GM19240 (cell line): ENCODE measurements around the gene RMND5B.
"Not testable (repeated sequence)": the region's sequence is repeated elsewhere in the genome, so short reads cannot be mapped to it uniquely, and the experiment has no call there.

Experiments
- DNase-seq: peaks from one replicate; pipeline ENCODE4 v3.0.0; 2011; ENCODE audit warnings: low spot score; ENCODE audit not compliant: insufficient read length

RMND5B gene

DNA sequence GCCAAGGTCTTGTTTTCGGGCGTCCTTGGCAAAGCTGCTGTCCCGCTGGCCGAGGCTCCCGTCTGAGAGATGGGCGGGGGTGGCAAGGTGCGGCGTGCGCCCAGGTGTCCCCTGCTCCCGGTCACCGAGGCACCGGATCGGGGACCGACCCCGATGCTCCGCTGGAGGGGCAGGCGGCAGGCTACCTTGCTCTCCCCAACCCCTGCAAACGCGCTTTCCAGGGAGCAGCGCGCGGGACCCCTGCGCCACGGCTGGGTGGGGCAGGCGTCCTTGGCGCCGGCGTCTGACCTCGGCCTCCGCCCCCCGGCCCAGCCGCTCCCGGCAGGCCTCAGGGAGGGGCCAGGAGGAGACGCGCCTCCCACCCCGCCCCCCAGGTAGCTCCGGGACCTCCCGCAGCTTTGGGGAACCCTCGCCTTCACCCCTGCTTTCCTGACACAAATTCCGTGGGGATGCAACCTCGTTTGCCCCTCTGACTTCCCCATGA is 16.9 kb upstream of the RMND5B start:
- no peak for DNase-seq

DNA sequence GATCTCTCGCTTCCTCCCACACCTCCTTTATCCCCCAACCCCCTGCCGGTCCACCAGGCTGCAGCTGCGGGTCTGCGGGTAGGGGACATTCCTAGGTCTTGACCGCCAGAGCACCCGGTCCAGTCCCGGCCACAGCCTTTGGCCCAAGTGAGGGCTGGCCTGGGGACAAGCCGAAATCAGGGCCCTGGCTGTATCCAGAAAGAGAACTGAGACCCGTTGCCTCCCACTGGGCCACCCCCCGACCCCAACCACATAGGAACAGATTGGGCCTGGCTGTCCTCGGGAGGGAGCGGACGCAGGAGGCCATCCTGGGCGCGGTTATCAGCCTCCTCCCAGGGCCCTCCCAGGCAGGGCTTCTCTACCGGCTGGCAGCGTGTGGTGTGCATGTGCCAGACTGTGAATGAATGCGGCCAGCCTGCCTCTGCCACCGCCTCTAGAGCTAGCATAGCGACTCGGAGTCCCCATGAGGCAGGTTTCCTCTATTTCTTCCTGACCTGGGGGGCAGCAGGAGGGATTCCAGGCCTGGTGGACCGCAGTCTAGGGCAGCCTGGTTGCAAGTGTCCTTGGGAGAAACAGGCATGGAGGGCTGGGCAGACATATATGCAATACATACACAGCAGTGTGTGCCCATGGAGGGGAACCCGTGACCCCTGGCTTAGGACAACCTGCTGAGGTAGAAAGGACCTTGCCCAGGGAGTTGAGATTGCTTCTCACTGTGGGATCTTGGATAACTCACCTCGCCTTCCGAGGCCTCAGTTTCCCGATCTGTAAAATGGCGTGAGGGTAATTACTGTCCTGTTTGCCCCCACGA is 16.3 kb upstream of the RMND5B start:
- no peak for DNase-seq

DNA sequence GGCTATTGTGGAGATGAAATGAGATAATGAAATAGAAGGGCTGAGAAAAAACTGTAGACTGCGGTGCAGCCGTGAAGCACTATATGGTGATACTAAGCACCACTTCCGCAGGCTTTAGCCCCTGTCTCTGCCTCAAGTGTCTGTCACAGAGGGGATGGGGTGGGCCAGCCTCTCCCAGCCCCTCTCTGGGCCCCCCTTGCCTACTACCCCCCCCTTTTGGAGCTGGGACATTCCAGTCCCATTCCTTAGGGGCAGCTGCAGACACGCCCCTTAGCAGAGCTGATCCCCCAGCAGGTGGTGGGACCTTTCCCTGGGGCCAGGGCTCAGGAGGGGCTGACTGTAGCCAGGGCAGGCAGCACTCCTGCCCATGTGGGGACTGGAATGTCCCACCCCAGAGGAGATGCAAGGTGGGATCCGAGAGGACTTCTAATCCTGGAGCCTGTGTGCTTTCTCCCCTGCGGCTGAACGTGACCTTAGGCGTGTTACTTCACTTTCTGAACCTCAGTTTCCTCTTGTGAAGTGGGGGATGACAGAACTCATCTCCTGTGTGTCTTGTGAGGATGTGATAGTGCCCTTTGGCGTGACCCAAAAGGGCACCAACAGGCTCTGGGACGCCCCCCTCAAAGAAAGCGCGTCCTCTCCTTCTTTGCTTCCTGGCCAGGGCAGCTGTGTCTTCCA is 15.5 kb upstream of the RMND5B start:
- DNase-seq = no peak

DNA sequence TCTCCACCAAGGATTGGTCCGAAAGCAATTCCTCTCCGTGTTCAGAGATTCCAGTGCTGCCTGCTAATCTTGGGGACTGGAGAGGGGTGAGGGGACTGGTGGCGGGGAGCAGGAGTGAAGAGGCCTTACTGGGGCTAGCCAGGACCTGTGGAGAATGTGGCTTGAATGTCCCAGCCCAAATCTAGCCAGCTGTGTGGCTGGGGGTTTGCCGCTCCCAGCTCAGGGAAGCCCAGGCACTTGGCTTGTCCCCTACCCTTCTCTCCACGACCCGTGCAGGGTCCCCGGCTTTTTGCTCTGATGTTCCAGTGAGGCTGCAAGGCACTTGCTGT is 15.0 kb upstream of the RMND5B start:
- DNase-seq = no peak

DNA sequence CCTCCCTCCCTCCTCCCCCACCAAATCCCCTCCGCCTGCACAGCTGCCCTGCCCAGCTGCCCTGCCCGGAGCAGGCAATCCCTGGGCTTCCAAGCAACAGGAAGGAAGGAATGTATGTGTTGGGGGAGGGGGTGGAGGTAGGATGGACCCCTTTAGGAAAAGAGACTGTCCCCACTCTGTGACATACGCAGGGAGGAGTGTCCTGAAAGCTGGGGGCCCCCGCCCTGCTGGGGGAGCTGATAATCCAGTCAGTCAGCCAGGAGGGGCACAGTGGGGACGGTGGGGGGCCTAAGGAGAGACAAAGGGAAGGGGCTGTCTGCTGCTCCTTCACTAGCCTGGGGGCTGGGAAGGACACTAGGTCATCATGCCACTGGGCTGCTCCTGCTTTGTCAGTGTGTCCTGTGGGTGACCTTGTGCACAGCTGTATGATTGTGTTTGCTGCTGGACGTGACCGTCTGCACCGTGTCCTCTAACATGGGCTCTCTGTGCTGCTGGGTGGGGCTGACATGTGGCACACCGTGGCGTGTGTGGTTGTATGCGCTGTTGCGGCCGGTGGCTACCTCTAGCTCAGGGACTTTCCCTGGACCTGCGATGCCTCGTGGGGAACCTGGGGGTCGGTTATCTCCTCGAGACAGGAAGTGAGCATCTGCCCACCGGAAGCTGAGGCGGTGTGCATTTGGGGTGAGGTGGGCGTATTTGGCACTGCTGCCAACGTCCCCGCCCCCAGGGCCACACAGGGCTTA is 14.5 kb upstream of the RMND5B start:
- no peak for DNase-seq

DNA sequence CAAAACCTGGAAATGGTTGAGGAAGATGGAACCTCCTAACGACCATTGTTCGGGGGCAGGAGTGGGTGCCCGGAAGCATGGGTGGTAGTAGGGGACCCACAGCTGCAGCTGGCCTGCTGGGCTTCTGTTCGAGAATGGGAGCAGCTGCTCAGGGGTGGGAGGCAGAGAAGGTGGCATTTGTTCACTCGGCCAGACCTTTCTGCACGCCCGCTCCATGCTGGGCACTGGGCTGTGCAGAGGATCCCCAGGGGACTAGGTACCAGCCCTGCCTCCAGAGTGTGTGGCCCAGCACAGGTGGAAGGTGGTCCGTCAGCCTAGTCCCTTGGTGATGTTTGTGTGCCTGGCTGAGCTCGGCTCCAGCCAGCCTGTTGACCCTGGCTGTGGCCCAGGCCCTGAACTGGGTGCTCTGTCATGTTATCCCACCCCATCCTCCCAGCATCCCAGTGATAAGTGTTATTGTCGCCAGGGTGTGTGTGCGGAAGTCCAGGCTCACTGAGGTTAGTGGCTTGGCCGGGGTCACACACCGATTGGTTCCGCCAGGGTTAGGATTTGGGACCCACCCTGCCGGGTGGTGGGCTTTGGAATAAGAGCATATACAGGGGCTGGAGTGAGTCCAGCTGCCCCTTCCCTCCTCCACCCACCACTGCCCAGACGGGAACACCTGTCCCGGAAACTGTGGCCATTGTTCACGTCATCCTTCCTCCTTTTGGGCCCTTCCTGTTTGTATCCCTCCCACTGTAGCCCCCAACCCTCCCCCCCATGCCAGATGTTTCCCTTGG is 12.7 kb upstream of the RMND5B start:
- DNase-seq = no peak

DNA sequence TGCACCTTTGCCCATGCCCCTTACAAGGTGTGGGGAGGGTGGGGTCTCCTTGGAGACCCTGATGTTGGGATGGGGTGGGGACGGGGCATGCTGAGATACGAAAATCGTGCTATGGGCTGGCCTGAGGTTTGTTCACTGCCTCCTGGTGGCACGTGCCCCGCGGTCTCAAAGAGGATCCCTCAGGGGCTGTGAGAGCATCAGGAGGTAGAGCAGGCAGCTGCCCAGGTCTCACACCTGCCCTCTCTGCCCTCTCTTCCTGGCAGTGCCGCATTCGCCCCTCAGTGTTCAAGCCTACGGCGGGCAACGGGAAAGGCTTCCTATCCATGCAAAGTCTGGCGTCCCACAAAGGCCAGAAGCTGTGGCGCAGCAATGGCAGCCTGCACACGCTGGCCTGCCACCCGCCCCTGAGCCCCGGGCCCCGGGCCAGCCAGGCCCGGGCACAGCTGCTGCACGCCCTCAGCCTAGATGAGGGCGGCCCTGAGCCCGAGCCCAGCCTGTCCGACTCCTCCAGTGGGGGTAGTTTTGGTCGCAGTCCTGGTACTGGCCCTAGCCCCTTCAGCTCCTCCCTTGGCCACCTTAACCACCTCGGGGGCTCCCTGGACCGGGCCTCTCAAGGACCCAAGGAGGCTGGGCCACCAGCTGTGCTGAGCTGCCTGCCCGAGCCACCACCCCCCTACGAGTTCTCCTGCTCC is 10.8 kb upstream of the RMND5B start:
- DNase-seq = no peak

DNA sequence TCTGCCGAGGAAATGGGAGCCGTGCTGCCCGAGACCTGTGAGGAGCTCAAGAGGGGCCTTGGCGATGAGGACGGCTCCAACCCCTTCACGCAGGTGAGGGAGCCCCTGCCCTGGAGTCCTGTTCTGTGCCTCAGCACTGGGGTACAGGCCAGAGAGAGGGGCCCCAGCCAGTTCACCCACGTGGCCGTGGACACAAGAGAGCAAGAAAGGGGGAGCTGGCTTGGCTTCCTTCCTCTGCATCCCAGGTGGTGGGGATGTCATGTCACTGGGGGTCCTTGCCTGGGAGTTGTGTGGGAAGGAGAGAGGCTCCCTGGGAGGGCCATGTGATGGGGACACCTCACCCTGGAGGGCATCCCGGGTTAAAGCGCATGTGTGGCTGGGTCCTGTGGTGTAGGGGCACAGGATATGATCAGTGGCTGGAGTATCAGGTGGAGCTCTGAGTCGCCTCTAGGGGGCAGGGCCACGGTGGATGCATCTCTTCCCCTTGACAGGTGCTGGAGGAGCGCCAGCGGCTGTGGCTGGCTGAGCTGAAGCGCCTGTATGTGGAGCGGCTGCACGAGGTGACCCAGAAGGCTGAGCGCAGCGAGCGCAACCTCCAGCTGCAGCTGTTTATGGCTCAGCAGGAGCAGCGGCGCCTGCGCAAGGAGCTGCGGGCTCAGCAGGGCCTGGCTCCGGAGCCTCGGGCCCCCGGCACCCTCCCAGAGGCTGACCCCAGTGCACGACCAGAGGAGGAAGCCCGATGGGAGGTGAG is 10.0 kb upstream of the RMND5B start:
- peak; percentile 73 for DNase-seq

DNA sequence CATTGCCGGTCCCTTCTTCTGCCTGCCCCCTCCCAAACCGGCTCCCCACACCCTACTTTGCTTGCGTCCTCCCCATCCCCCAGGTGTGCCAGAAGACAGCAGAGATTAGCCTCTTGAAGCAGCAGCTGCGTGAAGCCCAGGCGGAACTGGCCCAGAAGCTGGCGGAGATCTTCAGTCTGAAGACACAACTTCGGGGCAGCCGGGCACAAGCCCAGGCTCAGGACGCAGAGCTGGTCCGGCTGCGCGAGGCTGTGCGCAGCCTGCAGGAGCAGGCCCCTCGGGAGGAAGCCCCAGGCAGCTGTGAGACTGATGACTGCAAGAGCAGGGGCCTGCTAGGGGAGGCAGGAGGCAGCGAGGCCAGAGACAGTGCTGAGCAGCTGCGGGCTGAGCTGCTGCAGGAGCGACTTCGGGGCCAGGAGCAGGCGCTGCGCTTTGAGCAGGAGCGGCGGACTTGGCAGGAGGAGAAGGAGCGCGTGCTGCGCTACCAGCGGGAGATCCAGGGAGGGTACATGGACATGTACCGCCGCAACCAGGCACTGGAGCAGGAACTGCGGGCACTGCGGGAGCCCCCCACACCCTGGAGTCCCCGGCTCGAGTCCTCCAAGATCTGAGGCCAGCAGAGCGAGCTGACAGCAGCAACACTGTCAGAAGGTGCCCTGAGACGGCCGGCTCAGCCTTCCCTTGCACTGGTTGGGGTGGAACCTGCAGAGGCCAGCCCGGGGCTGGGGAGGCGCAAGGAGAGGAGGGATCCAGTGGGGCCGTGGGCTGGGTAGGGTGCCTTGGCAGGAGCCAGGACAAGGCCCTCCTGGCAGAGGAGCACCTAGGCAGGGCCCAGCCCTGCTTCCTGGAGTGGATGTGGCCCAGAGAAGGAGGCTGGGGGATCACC is 9.2 kb upstream of the RMND5B start:
- no peak for DNase-seq

DNA sequence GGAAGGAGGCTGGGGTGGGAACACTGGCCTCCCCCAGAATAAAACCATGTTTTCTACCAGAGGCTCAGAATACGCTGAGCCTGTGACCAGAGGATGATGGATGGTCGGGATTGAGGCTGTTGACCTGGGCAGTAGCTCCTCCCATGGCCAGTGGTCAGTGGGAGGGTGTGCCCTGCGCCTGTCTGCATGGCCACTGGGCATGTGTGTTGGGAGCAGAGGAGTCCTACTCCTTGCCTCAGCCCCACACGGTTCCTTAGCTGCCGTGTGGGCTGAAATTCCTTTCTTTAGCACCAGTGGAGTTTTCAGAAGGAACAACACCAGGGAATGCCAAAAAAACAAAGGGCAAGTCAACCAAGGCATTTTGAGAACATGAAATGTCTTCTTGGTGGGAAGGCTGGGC is 8.5 kb upstream of the RMND5B start:
- no peak for DNase-seq

DNA sequence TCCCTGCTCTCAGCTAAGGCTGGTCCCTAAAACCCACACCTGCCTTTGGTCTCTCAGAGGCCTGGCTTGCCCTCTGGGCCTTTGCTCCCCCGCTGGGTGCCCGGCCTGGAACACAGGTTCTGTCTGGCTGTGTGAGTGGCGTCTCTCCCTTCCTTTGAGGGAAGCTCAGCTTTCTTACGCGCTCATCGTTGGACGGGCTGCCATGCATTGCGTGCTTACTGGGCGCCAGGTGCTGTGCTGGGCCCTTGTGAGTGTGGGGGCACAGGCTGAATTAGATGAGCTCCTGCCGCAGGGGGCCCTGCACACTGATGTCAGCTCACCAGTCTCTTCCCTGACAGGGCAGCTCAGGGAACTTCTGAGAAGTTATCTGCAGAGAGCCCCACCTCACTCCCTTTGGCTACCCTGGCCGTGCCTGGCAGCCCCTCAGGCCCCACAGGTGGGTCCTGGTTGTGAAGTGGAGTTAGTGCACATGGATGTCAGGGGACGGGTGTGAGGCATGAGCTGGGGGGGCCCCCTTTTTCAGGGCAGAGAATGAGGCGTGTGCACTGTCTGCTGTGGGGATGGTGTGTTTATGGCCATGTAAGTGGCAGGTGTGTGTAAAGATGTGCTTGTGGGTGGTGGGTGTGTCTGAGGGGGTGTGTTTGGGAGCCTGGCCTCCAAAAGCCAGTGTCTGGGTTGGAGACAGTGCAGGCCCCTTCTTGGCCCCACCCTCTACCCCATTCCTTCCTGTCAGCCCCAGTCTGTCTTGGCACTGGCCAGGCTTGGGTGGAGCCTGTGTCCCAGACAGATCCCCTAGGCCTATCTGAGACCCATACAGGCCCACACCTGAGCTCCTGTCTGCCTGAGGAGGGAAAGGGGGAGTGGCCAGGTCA is 7.5 kb upstream of the RMND5B start:
- DNase-seq = no peak

DNA sequence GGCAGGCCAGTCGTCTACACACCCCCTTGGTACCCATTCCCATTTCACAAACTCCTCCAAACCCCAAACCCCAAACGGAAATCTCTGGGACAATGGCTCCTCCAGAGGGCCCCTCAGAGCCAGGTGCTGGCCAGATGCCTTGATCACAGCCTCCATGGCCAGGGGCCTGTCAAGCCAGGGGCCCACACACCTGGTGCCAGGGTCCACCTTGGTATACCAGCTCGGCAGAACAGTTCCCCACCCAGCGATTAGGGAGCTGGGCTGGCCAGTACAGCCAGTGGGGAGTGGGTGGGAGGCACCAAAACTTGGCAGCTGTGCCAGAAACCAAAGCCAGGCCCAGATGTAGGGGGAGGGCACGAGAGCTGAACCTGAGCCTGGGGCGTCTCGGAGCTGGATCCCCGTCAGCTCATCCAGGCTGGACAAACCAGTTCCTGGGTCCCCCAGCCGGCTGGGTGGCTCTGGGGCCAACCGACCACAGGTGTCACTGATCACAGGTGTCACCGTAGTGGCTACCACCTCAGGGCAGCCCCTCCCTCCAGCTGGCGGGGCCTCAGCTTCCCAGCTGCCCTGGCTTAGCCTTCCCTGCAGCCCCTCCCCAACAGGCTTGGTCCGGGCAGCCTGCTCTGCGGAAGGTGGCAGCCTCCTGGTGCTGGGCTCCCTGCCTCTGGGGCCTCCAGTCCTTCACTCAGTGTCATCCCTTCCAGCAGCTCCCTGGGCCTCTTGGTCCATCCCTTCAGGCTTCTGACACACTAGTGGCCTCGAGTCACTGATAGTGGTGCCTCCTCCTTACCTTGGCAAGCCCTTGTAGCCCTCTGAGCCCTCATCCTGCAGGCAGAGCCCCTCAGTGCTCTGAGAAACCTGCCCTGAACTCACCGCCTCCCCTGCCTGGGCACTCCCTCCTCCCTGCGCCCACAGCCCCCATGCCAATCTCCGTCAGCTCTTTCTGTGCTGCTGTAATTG is 6.6 kb upstream of the RMND5B start:
- DNase-seq = no peak

DNA sequence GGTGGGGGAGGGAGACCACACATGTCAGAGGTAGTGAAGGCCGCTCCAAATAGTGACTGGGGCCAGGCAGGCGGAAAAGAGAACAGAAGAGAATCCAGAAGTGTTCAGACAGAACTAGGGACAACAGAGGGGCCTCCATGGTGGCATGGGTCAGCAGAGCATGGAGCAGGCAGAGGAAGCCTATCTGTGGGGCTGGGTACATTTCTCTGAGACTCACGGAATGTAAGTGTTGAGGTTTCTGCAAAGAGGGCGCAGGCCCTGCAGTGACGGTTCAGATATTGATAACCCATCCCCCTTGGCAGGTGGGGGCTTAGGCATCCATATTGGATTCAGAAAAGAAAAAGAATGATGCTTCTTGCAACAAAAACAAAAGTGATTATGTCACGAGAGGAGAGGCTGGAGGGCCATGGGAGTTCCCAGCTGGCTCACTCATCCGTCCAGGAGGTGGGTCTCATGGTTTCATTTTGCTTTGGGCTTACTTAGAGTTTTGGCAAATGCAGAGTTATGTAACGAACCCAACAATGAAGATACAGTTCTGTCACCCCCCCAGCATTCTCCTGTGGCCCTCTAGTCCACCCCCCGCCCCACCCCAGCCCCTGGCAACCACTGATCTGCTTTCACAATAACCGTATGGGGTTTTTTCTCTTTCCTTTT is 5.4 kb upstream of the RMND5B start:
- no peak for DNase-seq

DNA sequence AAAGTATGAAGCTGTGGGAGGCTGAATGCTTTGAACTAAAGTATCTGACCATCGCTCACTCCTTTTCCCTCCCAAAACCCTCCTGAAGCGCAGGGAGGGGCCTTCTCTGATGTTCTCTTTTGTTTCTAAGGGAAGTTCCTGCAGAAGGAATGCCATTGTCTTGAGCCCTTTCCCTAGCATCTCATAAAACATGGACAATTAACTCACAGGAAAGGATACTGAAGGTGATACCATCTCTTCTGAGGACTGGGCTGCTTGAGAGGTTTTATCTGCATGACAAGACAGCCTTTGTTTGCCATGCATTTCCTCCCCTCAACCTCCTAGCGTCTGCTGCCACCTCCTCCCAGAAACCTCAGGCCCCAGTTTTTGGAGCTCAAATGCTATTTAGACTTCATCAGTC is 4.3 kb upstream of the RMND5B start:
- no peak for DNase-seq

DNA sequence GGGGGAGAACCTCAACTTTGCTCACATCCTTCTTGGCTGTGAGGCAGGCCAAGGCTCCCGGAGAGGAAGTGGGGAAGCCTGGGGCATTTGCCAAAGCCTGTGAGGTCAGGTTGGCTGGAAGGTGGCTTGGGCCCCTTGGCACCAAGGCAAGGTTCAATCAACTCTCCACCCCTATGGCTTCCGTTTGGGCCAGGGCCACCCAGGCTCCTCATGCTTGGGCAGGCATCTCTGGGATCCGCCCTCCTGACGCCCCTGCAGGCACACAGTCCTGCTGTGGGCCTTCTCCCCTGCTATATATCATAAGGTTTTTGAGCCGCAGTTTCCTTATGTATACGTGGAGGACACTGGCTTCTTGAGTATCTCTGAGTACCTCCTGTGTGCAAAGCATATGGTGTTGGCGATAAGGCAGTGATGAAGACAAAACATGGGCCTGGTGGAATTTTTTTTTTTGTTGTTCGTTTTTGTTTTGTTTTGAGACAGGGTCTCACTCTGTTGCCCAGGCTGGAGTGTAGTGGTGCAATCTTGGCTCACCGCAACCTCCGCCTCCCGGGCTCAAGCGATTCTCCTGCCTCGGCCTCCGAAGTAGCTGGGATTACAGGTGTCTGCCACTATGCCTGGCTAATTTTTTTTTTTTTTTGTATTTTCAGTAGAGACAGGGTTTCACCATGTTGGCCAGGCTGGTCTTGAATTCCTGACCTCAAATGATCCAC is 3.4 kb upstream of the RMND5B start:
- DNase-seq = not testable (repeated sequence)

DNA sequence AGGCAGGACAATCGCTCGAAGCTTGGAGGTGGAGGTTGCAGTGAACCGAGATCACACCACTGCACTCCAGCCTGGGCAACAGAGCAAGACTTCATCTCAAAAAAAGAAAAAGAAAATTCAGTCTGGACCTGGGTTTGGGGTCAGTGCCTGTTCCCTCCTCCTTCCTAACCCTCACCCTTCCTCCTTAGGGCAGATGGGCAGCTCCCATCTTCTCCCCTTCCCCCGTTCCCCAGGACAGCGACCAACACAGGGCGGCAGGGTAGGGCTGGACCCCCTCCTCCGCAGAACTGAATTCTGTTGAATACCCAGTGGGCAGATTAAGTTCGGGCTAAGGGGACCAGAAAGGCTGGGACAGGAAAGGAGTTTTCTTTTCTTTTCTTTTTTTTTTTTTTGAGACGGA is 1.5 kb upstream of the RMND5B start:
- DNase-seq = no peak
